ENCODE measurements around the gene PHRF1. TPM values are rescaled to one million over a fixed set of nuclear protein-coding genes. Genes with fewer than 3 reads are reported as not detected.

PHRF1 gene
- total and polyA plus RNA-seq, 9 of the 15 experiments (the other 6 are each of a cell fraction or from before 2014, with no cell fraction given), result 0.07 to 37.2 (median 7.7) TPM

DNA sequence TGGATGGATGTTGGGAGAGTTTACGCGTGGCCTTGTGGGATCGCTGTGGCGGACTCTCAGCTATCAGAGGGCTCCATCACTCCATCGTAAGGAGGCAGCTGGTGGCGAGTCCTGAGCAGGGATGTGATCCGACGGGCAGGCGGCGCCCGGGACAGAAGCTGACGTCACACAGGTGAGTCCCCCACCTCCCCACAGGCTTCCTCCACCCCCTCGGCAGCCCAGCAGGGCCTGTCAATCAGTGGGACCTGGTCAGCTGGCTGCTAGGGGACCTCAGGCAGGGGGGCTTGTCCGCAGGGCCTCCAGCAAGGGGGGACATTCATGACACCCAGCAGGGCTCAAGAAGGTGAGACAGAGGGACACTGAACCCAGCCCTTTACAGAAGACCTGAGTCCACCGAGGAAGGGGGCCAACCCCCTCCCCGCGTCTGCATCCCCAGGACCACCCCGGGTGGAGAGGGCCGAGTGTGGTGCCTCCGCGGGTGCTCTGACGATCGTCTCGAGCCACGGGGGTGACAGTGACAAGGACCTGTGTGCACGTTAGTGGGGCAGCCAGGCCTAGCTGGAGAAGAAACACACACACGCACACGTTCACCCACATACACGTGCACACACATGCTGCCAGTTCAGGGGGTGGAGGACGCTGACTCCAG, 48.0 kb upstream of the PHRF1 start:
- Histone ChIP-seq H2AFZ (ENCODE audit: low read depth, low read length) (no peak overlapping the region), H3K4me2 (ENCODE audit: insufficient read depth, low read length) (no peak overlapping the region), H3K27ac (ENCODE audit: extremely low read depth, low read depth, low read length) (no peak overlapping the region), H3K27me3 (ENCODE audit: control insufficient read depth in 2 of 2, insufficient read depth in 2 of 2, low read length in 2 of 2) (no peaks in the 10 kb centered on the region), H3K9me3 (replicated peaks; ENCODE audit: control insufficient read depth, insufficient read depth, low read depth, low read length) (0 out of 2 replicates have a peak, but pooled peaks cover 1% of the 10 kb centered on the region), H3K9ac (ENCODE audit: insufficient read depth in 1 of 2, low read depth in 2 of 2, low read length in 2 of 2) (peak overlapping the region in 1 of 2 experiments; percentile 48; a peak in 1 of 4 replicates), H3K4me3 (no peak overlapping the region), H3K9me1 (ENCODE audit: control insufficient read depth, insufficient read depth, low read length) (no peaks in the 10 kb centered on the region), H4K20me1 (replicated peaks; ENCODE audit: control insufficient read depth, insufficient read depth, low read length) (no peaks in the 10 kb centered on the region), H3K36me3 (ENCODE audit: control insufficient read depth, insufficient read depth, low read length) (peaks cover 23% of the 10 kb centered on the region; the same call in 1 of the 3 replicates), H3K79me2 (ENCODE audit: control insufficient read depth, insufficient read depth, low read length) (0 out of 3 replicates have a peak, but pooled peaks cover under 1% of the 10 kb centered on the region), H3K4me1 (replicated peaks in 1 of 2; ENCODE audit: control insufficient read depth in 2 of 2, insufficient read depth in 2 of 2, low read length in 2 of 2) (peaks cover 0 to 52% of the 10 kb centered on the region in 2 experiments; a peak in 3 of 5 replicates)
- DNase-seq (ENCODE audit: extremely low read depth in 1 of 4, low spot score in 3 of 4) (no peak), ATAC-seq (no peak), FAIRE-seq (no peak)
- no TSS peak for BruUV-seq (replicated peaks)
- intact Hi-C loops (cut with micrococcal nuclease) (no loop called here), in situ Hi-C loops (cut with MboI) (no loop called here)
- ChIA-PET POLR2A (no interaction called here), CTCF (ENCODE audit: low intra/inter-chr PET ratio) (no interaction called here)
- WGBS (ENCODE audit: insufficient coverage, low coverage, missing lambda C conversion rate), result 91% methylated on average over 27 of the region's 30 CpGs
- no peak for TF ChIP-seq MBD2 (IDR thresholded peaks at IDR 0.05; ENCODE audit: borderline replicate concordance, low read depth)
- TF ChIP-seq POLR2G (IDR thresholded peaks at IDR 0.05; ENCODE audit: low read depth, low read length), result peak; percentile 43; the same call in 1 of the 2 replicates
- TF ChIP-seq, protein P1, sequence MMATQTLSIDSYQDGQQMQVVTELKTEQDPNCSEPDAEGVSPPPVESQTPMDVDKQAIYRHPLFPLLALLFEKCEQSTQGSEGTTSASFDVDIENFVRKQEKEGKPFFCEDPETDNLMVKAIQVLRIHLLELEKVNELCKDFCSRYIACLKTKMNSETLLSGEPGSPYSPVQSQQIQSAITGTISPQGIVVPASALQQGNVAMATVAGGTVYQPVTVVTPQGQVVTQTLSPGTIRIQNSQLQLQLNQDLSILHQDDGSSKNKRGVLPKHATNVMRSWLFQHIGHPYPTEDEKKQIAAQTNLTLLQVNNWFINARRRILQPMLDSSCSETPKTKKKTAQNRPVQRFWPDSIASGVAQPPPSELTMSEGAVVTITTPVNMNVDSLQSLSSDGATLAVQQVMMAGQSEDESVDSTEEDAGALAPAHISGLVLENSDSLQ (IDR thresholded peaks at IDR 0.05), result 0 out of 2 replicates have a peak, but pooled peaks have one; percentile 44

Measured in K562 (cell line).